RWPE2 (cell line): ENCODE data around the gene NGB.

Source experiments
- ATAC-seq: fragments of 200-7000 bp; cut with Tn5 transposase; 3 replicates; pipeline ENCODE4 v1.9.1; 2021; ENCODE audit warnings: low read depth
- DNase-seq: peaks from one replicate; pipeline ENCODE4 v3.0.0-alpha.2; 2020; ENCODE audit warnings: low spot score
- H3K27ac ChIP-seq: fragments of 450-650 bp; 2 replicates; pipeline ENCODE4 v1.5.1; 2017; ENCODE audit warnings: mild to moderate bottlenecking; ENCODE audit not compliant: poor library complexity, severe bottlenecking
- H3K27me3 ChIP-seq: fragments of 250-450 bp; sonication (Bioruptor Pico); 2 replicates; pipeline ENCODE4 v1.5.1; 2021; ENCODE audit warnings: mild to moderate bottlenecking, moderate library complexity; ENCODE audit not compliant: insufficient read depth, poor library complexity, severe bottlenecking
- H3K36me3 ChIP-seq: fragments of 250-450 bp; sonication (Bioruptor Pico); 2 replicates; pipeline ENCODE4 v1.5.1; 2020; ENCODE audit warnings: low read depth, mild to moderate bottlenecking, moderate library complexity
- H3K4me1 ChIP-seq: fragments of 250-450 bp; sonication (Bioruptor Pico); 2 replicates; pipeline ENCODE4 v1.5.1; 2021; ENCODE audit warnings: mild to moderate bottlenecking, moderate library complexity; ENCODE audit not compliant: insufficient read depth, poor library complexity, severe bottlenecking
- H3K4me3 ChIP-seq: fragments of 250-450 bp; sonication (Bioruptor Pico); 2 replicates; pipeline ENCODE4 v1.5.1; 2021; ENCODE audit warnings: mild to moderate bottlenecking, moderate library complexity; ENCODE audit not compliant: severe bottlenecking
- H3K9me3 ChIP-seq: fragments of 250-450 bp; sonication (Bioruptor Pico); 2 replicates; pipeline ENCODE4 v1.5.1; 2021; ENCODE audit warnings: mild to moderate bottlenecking, moderate library complexity; ENCODE audit not compliant: severe bottlenecking
- CTCF ChIP-seq: fragments of 450-650 bp; IDR thresholded peaks from one replicate; pipeline ENCODE4 v1.5.1; 2017; ENCODE audit warnings: mild to moderate bottlenecking, moderate library complexity; ENCODE audit not compliant: poor library complexity, severe bottlenecking

Gene NGB

DNA sequence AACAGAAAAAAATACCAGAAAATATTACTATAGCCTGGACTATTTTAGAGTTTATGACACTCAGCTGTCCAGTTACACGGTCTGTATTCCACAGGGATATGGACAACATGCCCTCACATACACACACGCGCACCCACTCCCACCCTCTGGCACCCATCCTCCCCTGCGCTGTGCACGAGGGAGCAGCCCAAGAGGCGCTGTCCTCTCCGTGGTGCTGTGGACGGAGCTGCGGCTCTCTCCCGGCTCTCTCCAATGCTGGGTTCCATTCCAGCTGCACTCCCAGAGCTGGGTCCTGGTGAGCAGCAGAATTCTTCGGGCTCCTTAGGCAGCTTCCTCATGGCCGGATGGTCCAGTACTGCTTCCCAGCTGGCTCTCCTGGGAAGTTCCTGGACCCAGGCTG lies 6.0 kb upstream of the NGB start:
- Histone ChIP-seq H3K9me3 (no peaks in the 10 kb centered on the region), H3K27ac (no peak overlapping the region), H3K36me3 (peaks cover 7% of the 10 kb centered on the region; the same call in 1 of the 2 replicates), H3K4me3 (no peak overlapping the region), H3K27me3 (no peaks in the 10 kb centered on the region), H3K4me1 (no peaks in the 10 kb centered on the region)
- no peak for TF ChIP-seq CTCF
- ATAC-seq (no peak), DNase-seq (no peak)

DNA sequence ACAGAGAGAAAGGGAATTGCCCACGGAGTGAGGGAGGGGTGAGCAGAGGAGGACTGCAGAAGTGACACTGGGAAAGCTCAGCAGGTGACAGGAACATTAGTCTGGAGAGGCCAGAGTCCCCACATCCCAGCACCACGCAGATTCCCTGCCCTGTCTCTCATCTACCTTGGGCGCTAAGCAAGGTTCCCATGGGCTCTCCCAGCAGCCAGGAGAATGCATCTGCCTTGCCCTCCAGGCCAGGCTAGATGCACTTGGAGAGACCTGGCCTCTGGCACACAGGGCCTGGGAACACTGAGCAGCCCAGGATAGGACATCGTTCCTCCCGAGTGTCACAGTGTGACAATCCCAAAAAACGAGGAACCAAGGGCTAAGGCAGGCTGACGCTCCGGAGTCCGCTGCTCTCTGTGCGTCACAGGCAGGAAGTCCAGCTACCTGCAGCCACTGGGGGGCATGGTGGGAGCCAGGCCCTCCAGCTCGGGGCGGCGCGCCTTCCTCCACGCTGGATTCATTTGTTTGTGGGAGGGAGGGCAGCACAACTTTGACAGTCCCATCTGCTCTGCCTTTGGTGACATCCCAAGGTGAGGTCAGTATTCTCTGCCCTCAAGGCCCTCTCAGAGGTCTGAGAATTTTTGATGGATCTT lies 5.4 kb upstream of the NGB start:
- DNase-seq: no peak
- Histone ChIP-seq H3K27me3 (peaks cover 4% of the 10 kb centered on the region), H3K9me3 (no peaks in the 10 kb centered on the region), H3K4me3 (no peak overlapping the region), H3K36me3 (peaks cover 7% of the 10 kb centered on the region; the same call in 1 of the 2 replicates), H3K27ac (no peak overlapping the region), H3K4me1 (no peaks in the 10 kb centered on the region)
- ATAC-seq: no peak
- TF ChIP-seq CTCF: no peak

- no peaks in the 10 kb centered on the region for H3K4me1 ChIP-seq
- no peak for DNase-seq
- ATAC-seq: no peak
- H3K4me3 ChIP-seq: no peak overlapping the region
- H3K9me3 ChIP-seq: no peaks in the 10 kb centered on the region
- peaks cover 4% of the 10 kb centered on the region; the same call in 1 of the 2 replicates for H3K36me3 ChIP-seq
- H3K27me3 ChIP-seq: peaks cover 12% of the 10 kb centered on the region
- H3K27ac ChIP-seq: no peak overlapping the region
- no peak for TF ChIP-seq CTCF
Observed at GRCh38 chr14:77275601-77276017, 4.6 kb upstream of the NGB start.

DNA sequence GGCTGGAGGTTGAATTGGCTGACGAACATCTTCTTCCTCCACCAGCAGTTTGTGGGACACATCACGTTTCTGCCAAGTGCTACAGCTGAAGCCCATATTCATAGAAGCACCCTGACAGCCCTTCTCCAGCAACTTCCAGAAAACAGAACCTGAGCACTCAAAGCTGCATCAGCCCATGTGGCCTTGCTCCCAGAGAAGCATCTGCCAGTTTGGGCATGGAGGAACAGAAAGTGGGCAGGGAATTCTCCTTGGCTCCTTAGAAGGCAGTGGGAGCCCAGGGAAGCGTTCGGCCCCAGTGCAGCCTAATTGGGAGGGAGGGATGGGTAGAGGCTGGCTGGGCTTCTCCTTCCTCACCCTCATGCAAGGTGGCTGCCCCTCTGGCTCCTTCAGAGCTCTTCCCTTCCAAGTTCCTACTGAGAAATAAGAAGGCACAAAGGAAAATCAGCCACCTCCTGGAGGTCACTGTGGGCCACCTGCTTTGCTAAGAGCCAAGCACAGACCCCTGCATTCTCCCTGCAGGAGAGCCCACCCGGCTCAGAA lies 4.1 kb upstream of the NGB start:
- DNase-seq (no peak), ATAC-seq (no peak)
- Histone ChIP-seq H3K9me3 (no peaks in the 10 kb centered on the region), H3K4me3 (no peak overlapping the region), H3K36me3 (peaks cover 4% of the 10 kb centered on the region; the same call in 1 of the 2 replicates), H3K4me1 (no peaks in the 10 kb centered on the region), H3K27ac (no peak overlapping the region), H3K27me3 (peaks cover 17% of the 10 kb centered on the region)
- TF ChIP-seq CTCF: no peak

DNA sequence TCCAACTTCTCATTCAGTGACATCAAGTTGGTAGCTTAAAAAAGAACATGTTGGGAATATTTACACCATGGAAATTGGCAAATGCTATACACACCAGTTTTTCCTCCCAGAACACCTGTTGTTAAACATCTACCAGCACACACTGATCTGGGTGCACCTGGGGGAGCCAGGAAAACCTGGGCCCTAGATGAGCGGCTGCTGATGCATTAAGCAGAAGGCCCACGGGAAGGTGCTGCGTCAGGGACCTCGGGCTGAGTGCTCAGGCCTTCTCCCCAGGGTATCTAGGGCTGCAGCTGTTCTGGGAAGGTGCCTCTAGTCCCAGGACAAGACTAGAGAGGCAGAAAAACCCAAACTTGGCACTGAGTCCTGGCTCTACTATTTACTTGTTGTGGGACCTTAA lies 2.8 kb upstream of the NGB start:
- H3K9me3 ChIP-seq: no peaks in the 10 kb centered on the region
- H3K27ac ChIP-seq: no peak overlapping the region
- no peak overlapping the region for H3K4me3 ChIP-seq
- TF ChIP-seq CTCF: no peak
- peaks cover 22% of the 10 kb centered on the region for H3K27me3 ChIP-seq
- no peaks in the 10 kb centered on the region for H3K36me3 ChIP-seq
- ATAC-seq (no peak), DNase-seq (no peak)
- H3K4me1 ChIP-seq: peaks cover 3% of the 10 kb centered on the region
